GM19351 (cell line): ENCODE data around the gene MYOZ2.

Experiments
- ATAC-seq: cut with Tn5 transposase; IDR thresholded peaks from one replicate; pipeline ENCODE4 v1.9.1; 2021; ENCODE audit warnings: mild to moderate bottlenecking, moderate library complexity; ENCODE audit not compliant: unreplicated experiment

Gene MYOZ2

GRCh38 chr4:119237201-119237600 lies 101.6 kb downstream of the MYOZ2 start:
- ATAC-seq, result no peak
